HCT116 (cell line): ENCODE results near the gene SLC4A2. TPM values are rescaled to one million over a fixed set of nuclear protein-coding genes. Genes with fewer than 3 reads are reported as not detected.

ENCODE experiments used
- ATAC-seq: fragments of 200-7000 bp; cut with Tn5 transposase; 2 replicates; pipeline ENCODE4 v1.9.1; 2020; ENCODE audit warnings: mild to moderate bottlenecking, moderate library complexity
- BruUV-seq: library from RNA; stranded (reverse); fragments of 400-500 nt; replicated peaks from 2 replicates; lab custom pipeline; 2021; lab: Mats Ljungman, UMichigan
- CTCF ChIA-PET: fragments of 300-600 bp; sonication (Branson Sonifier 250); formaldehyde crosslinking; loops from one replicate; lab custom pipeline; 2021; ENCODE audit warnings: antibody characterized with exemption; lab: Charles Lee
- POLR2A ChIA-PET: fragments of 300-600, 350-600 bp; sonication (Branson Sonifier 250); formaldehyde crosslinking; loops from one replicate; lab custom pipeline; 2021; ENCODE audit warnings: antibody characterized with exemption; lab: Charles Lee
- RAD21 ChIA-PET, 2 experiments: fragments of 300-600 bp; sonication (Branson Sonifier 250); formaldehyde crosslinking; loops; one replicate each; lab custom pipeline; 2023; ENCODE audit warnings: low total read pairs in 2 of 2; ENCODE audit not compliant: uncharacterized antibody in 2 of 2, unreplicated experiment in 2 of 2, low non-redundant PET in 1 of 2; lab: Charles Lee
- DNase-seq: peaks from one replicate; pipeline ENCODE4 v3.0.0-alpha.2; 2010; ENCODE audit warnings: low read depth, low spot score
- H2AFZ ChIP-seq: fragments of 200-600 bp; shearing (Covaris generic), sonication (generic); 2 replicates; pipeline ENCODE4 v1.6.1; 2017; ENCODE audit warnings: low read depth, mixed run types, mixed read lengths, antibody characterized with exemption, low read length; ENCODE audit not compliant: poor library complexity, severe bottlenecking
- H3K27ac ChIP-seq: 2 replicates; pipeline ENCODE4 v1.5.1; 2012; ENCODE audit warnings: low read depth, low read length
- H3K27me3 ChIP-seq: fragments of 200-600 bp; sonication (generic); 2 replicates; pipeline ENCODE4 v1.6.1; 2016; ENCODE audit warnings: mixed run types, low read length, mixed read lengths; ENCODE audit not compliant: insufficient read depth
- H3K36me3 ChIP-seq, 2 experiments: fragments of 200-500 bp in 1 of 2; fragments of 200-600 bp in 1 of 2; sonication (Bioruptor generic) in 1 of 2; sonication (generic) in 1 of 2; 2 replicates each; pipeline versions ENCODE4 v1.5.1 to v1.6.1; 2014 to 2016; ENCODE audit warnings: low read length in 2 of 2, inconsistent platforms in 1 of 2, mixed read lengths in 1 of 2, mixed run types in 1 of 2; ENCODE audit not compliant: insufficient read depth in 2 of 2, control insufficient read depth in 1 of 2
- H3K4me1 ChIP-seq, 2 experiments: fragments of 200-600 bp in 1 of 2; sonication (generic) in 1 of 2; 2 replicates each; pipeline versions ENCODE4 v1.5.1 to v1.6.1; 2012 to 2017; ENCODE audit warnings: low read length in 2 of 2, inconsistent platforms in 1 of 2, mild to moderate bottlenecking in 1 of 2, mixed read lengths in 1 of 2, mixed run types in 1 of 2, moderate library complexity in 1 of 2; ENCODE audit not compliant: insufficient read depth in 2 of 2, control insufficient read depth in 1 of 2
- H3K4me2 ChIP-seq: fragments of 200-600 bp; sonication (generic); 2 replicates; pipeline ENCODE4 v1.6.1; 2017; ENCODE audit warnings: mixed run types, low read length, mixed read lengths
- H3K4me3 ChIP-seq, 2 experiments: fragments of 200-600 bp in 1 of 2; sonication (generic) in 1 of 2; replicated peaks in 1 of 2; 2 replicates each; pipeline ENCODE4 v1.5.1; 2011 to 2016; ENCODE audit warnings: low read length in 2 of 2, control low read depth in 1 of 2, low read depth in 1 of 2, mild to moderate bottlenecking in 1 of 2, mixed read lengths in 1 of 2, mixed run types in 1 of 2
- H3K79me2 ChIP-seq: fragments of 200-600 bp; sonication (generic); 2 replicates; pipeline ENCODE4 v1.6.1; 2017; ENCODE audit warnings: mild to moderate bottlenecking, mixed run types, low read length, moderate library complexity, mixed read lengths; ENCODE audit not compliant: insufficient read depth
- H3K9ac ChIP-seq: fragments of 200-600 bp; sonication (generic); 2 replicates; pipeline ENCODE4 v1.6.1; 2016; ENCODE audit warnings: low read length, mixed read lengths
- H3K9me2 ChIP-seq: fragments of 200-600 bp; sonication (generic), shearing (Covaris generic); 2 replicates; pipeline ENCODE4 v1.6.1; 2017; ENCODE audit warnings: mixed run types, mild to moderate bottlenecking, moderate library complexity; ENCODE audit not compliant: insufficient read depth
- H3K9me3 ChIP-seq, 2 experiments: fragments of 200-500 bp in 1 of 2; fragments of 200-600 bp in 1 of 2; sonication (Bioruptor generic) in 1 of 2; sonication (generic) in 1 of 2; 2 replicates each; pipeline ENCODE4 v1.6.1; 2014 to 2017; ENCODE audit warnings: low read length in 2 of 2, mixed read lengths in 2 of 2, inconsistent platforms in 1 of 2, low read depth in 1 of 2, mild to moderate bottlenecking in 1 of 2, mixed run types in 1 of 2, moderate library complexity in 1 of 2; ENCODE audit not compliant: control insufficient read depth in 1 of 2, insufficient read depth in 1 of 2
- H4K20me1 ChIP-seq: fragments of 200-600 bp; sonication (generic), shearing (Covaris generic); 2 replicates; pipeline ENCODE4 v1.6.1; 2017; ENCODE audit warnings: mixed run types, mild to moderate bottlenecking, moderate library complexity; ENCODE audit not compliant: insufficient read depth
- CBX3 ChIP-seq: IDR thresholded peaks from 2 replicates; pipeline ENCODE4 v1.6.1; 2012; ENCODE audit warnings: low read depth
- CTCF ChIP-seq, 3 experiments: fragments of 200-600 bp in 1 of 3; sonication (generic) in 1 of 3; IDR thresholded peaks in 2 of 3; conservative IDR thresholded peaks in 1 of 3; 2 replicates each; pipeline ENCODE4 v1.5.1; 2012 to 2017; ENCODE audit warnings: low read depth in 2 of 3, low read length in 2 of 3, antibody characterized with exemption in 1 of 3, borderline replicate concordance in 1 of 3, control low read depth in 1 of 3, mild to moderate bottlenecking in 1 of 3, mixed read lengths in 1 of 3, mixed run types in 1 of 3, moderate library complexity in 1 of 3; ENCODE audit not compliant: insufficient read depth in 1 of 3
- ELF1 ChIP-seq: IDR thresholded peaks from 2 replicates; pipeline ENCODE4 v1.6.1; 2012; ENCODE audit warnings: low read depth, borderline replicate concordance
- EZH2phosphoT487 ChIP-seq: fragments of 200-600 bp; IDR thresholded peaks from 2 replicates; pipeline ENCODE4 v1.6.1; 2018; ENCODE audit warnings: antibody characterized with exemption, borderline replicate concordance
- FOSL1 ChIP-seq: IDR thresholded peaks from 2 replicates; pipeline ENCODE4 v1.6.1; 2012; ENCODE audit warnings: low read depth
- JUND ChIP-seq: IDR thresholded peaks from 2 replicates; pipeline ENCODE4 v1.6.1; 2012
- MAX ChIP-seq: IDR thresholded peaks from 2 replicates; pipeline ENCODE4 v1.6.1; 2012
- REST ChIP-seq: IDR thresholded peaks from 2 replicates; pipeline ENCODE4 v1.6.1; 2012; ENCODE audit warnings: low read depth
- SIN3A ChIP-seq: IDR thresholded peaks from 2 replicates; pipeline ENCODE4 v1.6.1; 2012; ENCODE audit warnings: low read depth
- SRF ChIP-seq: IDR thresholded peaks from 2 replicates; pipeline ENCODE4 v1.6.1; 2012; ENCODE audit warnings: low read depth
- YY1 ChIP-seq: IDR thresholded peaks from 2 replicates; pipeline ENCODE4 v1.6.1; 2011; ENCODE audit warnings: low read length, low read depth, moderate library complexity, mild to moderate bottlenecking; ENCODE audit not compliant: insufficient replicate concordance; ENCODE audit errors: extremely low read depth
- ZBTB33 ChIP-seq: IDR thresholded peaks from 2 replicates; pipeline ENCODE4 v1.6.1; 2011; ENCODE audit warnings: mild to moderate bottlenecking, low read length, moderate library complexity; ENCODE audit not compliant: insufficient replicate concordance; ENCODE audit errors: extremely low read depth
- ZNF274 ChIP-seq: fragments of 200-500 bp; sonication (Bioruptor generic); IDR thresholded peaks from 2 replicates; pipeline ENCODE4 v1.6.1; 2014; ENCODE audit warnings: mild to moderate bottlenecking, low read depth, low read length, inconsistent platforms
- intact Hi-C: fragments of 100-400 bp; cut with micrococcal nuclease; formaldehyde crosslinking; loops from 2 replicates; pipeline ENCODE4 v1.10.0; 2022
- total RNA-seq: library from RNA; stranded (reverse); gene quantifications from one replicate; pipeline ENCODE4 v1.2.1, GENCODE V29; 2021; ENCODE audit not compliant: unreplicated experiment

The SLC4A2 gene
- total RNA-seq, 1 experiment from 2014 or later, result 240 TPM

- ATAC-seq (no peak), DNase-seq (no peak)
- peak overlapping the region; percentile 90; the same call in 1 of the 2 replicates for H3K27ac ChIP-seq
- no peak overlapping the region for H3K4me3 ChIP-seq
- no peaks in the 10 kb centered on the region for H3K27me3 ChIP-seq
- no peak overlapping the region for H2AFZ ChIP-seq
- TF ChIP-seq CBX3 (no peak), FOSL1 (no peak), CTCF (IDR thresholded peaks at IDR 0.05 in 2 of 3, conservative IDR thresholded peaks at IDR 0.05 in 1 of 3; ENCODE audit: borderline replicate concordance in 1 of 3, insufficient read depth in 1 of 3, low read depth in 2 of 3, low read length in 2 of 3) (no peak), SIN3A (no peak), ELF1 (no peak), YY1 (no peak), MAX (no peak), JUND (no peak), ZBTB33 (no peak), SRF (no peak), REST (no peak), EZH2phosphoT487 (no peak), ZNF274 (no peak)
- no peaks in the 10 kb centered on the region for H3K9me2 ChIP-seq
- H3K9ac ChIP-seq, result no peak overlapping the region
- POLR2A ChIA-PET, result no interaction called here
- H4K20me1 ChIP-seq, result no peaks in the 10 kb centered on the region; the same call in 1 of the 2 replicates
- RAD21 ChIA-PET, result no interaction called here
- no TSS peak for BruUV-seq
- no peaks in the 10 kb centered on the region for H3K9me3 ChIP-seq
- H3K36me3 ChIP-seq, result peaks cover 0 to 24% of the 10 kb centered on the region in 2 experiments; a peak in 1 of 4 replicates
- H3K79me2 ChIP-seq, result peaks cover 74% of the 10 kb centered on the region
- intact Hi-C loops, result no loop called here
- CTCF ChIA-PET, result no interaction called here
- no peak overlapping the region for H3K4me2 ChIP-seq
- H3K4me1 ChIP-seq, result peaks cover 13 to 27% of the 10 kb centered on the region in 2 experiments; a peak in 3 of 4 replicates
Measured at GRCh38 chr7:151088856-151089699, 29.7 kb downstream of the SLC4A2 start.
